Fibroblast of lung (primary cell): ENCODE measurements around the gene RUSC1. TPM values are rescaled to one million over a fixed set of nuclear protein-coding genes. Genes with fewer than 3 reads are reported as not detected.

Experiments used
- DNase-seq, 2 donors: peaks; one replicate each; pipeline versions ENCODE4 v3.0.0 to v3.0.0-alpha.2; 2010; ENCODE audit warnings: low read depth in 2 of 2
- H2AFZ ChIP-seq: 2 replicates; pipeline ENCODE4 v1.5.1; 2012; ENCODE audit warnings: low read length, control low read depth, inconsistent platforms
- H3K27ac ChIP-seq: 2 replicates; pipeline ENCODE4 v1.5.1; 2011; ENCODE audit warnings: low read length, control low read depth; ENCODE audit not compliant: insufficient read depth
- H3K27me3 ChIP-seq: 2 replicates; pipeline ENCODE4 v1.5.1; 2011; ENCODE audit warnings: mild to moderate bottlenecking, low read length; ENCODE audit not compliant: control insufficient read depth, insufficient read depth
- H3K36me3 ChIP-seq: 2 replicates; pipeline ENCODE4 v1.5.1; 2011; ENCODE audit warnings: low read length; ENCODE audit not compliant: control insufficient read depth, insufficient read depth
- H3K4me1 ChIP-seq: 2 replicates; pipeline ENCODE4 v1.5.1; 2011; ENCODE audit warnings: low read length; ENCODE audit not compliant: control insufficient read depth, insufficient read depth; ENCODE audit errors: extremely low read depth
- H3K4me2 ChIP-seq: 2 replicates; pipeline ENCODE4 v1.5.1; 2011; ENCODE audit warnings: low read length, control low read depth; ENCODE audit not compliant: insufficient read depth; ENCODE audit errors: extremely low read depth
- H3K4me3 ChIP-seq, 4 experiments: fragments of 200-600 bp in 1 of 4; sonication (generic) in 1 of 4; replicated peaks in 1 of 4; 2 replicates each; pipeline ENCODE4 v1.5.1; 2011 to 2016; ENCODE audit warnings: low read length in 4 of 4, low read depth in 3 of 4, mild to moderate bottlenecking in 3 of 4, control low read depth in 2 of 4, inconsistent platforms in 1 of 4, mixed read lengths in 1 of 4; ENCODE audit not compliant: insufficient read depth in 1 of 4; ENCODE audit errors: control extremely low read depth in 1 of 4
- H3K79me2 ChIP-seq: 2 replicates; pipeline ENCODE4 v1.5.1; 2012; ENCODE audit warnings: mild to moderate bottlenecking, low read length, inconsistent platforms; ENCODE audit not compliant: control insufficient read depth, insufficient read depth
- H3K9ac ChIP-seq: 2 replicates; pipeline ENCODE4 v1.5.1; 2011; ENCODE audit warnings: mild to moderate bottlenecking, low read length, control low read depth; ENCODE audit not compliant: insufficient read depth
- H3K9me3 ChIP-seq: 2 replicates; pipeline ENCODE4 v1.5.1; 2012; ENCODE audit warnings: low read depth, low read length; ENCODE audit not compliant: control insufficient read depth, insufficient read depth
- H4K20me1 ChIP-seq: 2 replicates; pipeline ENCODE4 v1.5.1; 2011; ENCODE audit warnings: low read length; ENCODE audit not compliant: control insufficient read depth, insufficient read depth; ENCODE audit errors: extremely low read depth
- CTCF ChIP-seq, 2 donors: IDR thresholded peaks in 1 of 2; conservative IDR thresholded peaks in 1 of 2; 1 replicate in 1 of 2; 2 replicates in 1 of 2; pipeline ENCODE4 v1.5.1; 2011 to 2012; ENCODE audit warnings: low read length in 2 of 2, control low read depth in 1 of 2, inconsistent platforms in 1 of 2, low read depth in 1 of 2, mild to moderate bottlenecking in 1 of 2
- EZH2 ChIP-seq: IDR thresholded peaks from 2 replicates; pipeline ENCODE4 v1.5.1; 2012; ENCODE audit warnings: low read length, control low read depth, mild to moderate bottlenecking; ENCODE audit errors: missing control alignments
- polyA plus RNA-seq, 2 donors: library from polyadenylated mRNA; depleted of rRNA in 1 of 2; stranded (reverse) in 1 of 2; unstranded in 1 of 2; fragments of >200 nt; gene quantifications; 2 replicates each; pipeline ENCODE4 v1.2.1, GENCODE V29; 2011 to 2012; ENCODE audit warnings: missing spikeins in 1 of 2
- total RNA-seq: library from RNA; depleted of rRNA; stranded (reverse); fragments of >200 nt; gene quantifications from 2 replicates; pipeline ENCODE4 v1.2.1, GENCODE V29; 2014

Gene RUSC1
- total and polyA plus RNA-seq, 2 donors (not counting 1 experiment from before 2014, with no cell fraction given), result 12.6 to 16.4 TPM

GRCh38 chr1:155342842-155343241, 22.1 kb downstream of the RUSC1 start:
- no peaks in the 10 kb centered on the region for H3K9me3 ChIP-seq
- no peaks in the 10 kb centered on the region for H4K20me1 ChIP-seq
- no peak overlapping the region for H2AFZ ChIP-seq
- no peak overlapping the region for H3K4me3 ChIP-seq
- H3K4me2 ChIP-seq, result no peak overlapping the region
- H3K79me2 ChIP-seq, result no peaks in the 10 kb centered on the region
- no peaks in the 10 kb centered on the region for H3K27me3 ChIP-seq
- H3K27ac ChIP-seq, result no peak overlapping the region
- no peak overlapping the region for H3K9ac ChIP-seq
- peaks cover 17% of the 10 kb centered on the region for H3K36me3 ChIP-seq
- H3K4me1 ChIP-seq, result no peaks in the 10 kb centered on the region
- DNase-seq, result no peak
- no peak for TF ChIP-seq CTCF (conservative IDR thresholded peaks at IDR 0.05 in 1 of 2, IDR thresholded peaks at IDR 0.05 in 1 of 2; ENCODE audit: low read depth in 1 of 2, low read length in 2 of 2)

GRCh38 chr1:155352631-155353030, 31.9 kb downstream of the RUSC1 start:
- Histone ChIP-seq H3K9me3 (no peaks in the 10 kb centered on the region), H2AFZ (no peak overlapping the region), H3K9ac (no peak overlapping the region), H3K79me2 (no peaks in the 10 kb centered on the region), H3K4me3 (no peak overlapping the region), H3K36me3 (peaks cover 4% of the 10 kb centered on the region), H3K4me2 (no peak overlapping the region), H3K27me3 (no peaks in the 10 kb centered on the region), H3K4me1 (no peaks in the 10 kb centered on the region), H4K20me1 (no peaks in the 10 kb centered on the region), H3K27ac (no peak overlapping the region)
- DNase-seq, result no peak
- TF ChIP-seq EZH2, result no peak
- no peak for TF ChIP-seq CTCF (conservative IDR thresholded peaks at IDR 0.05 in 1 of 2, IDR thresholded peaks at IDR 0.05 in 1 of 2; ENCODE audit: low read depth in 1 of 2, low read length in 2 of 2)

GRCh38 chr1:155360051-155360450, 39.4 kb downstream of the RUSC1 start:
- Histone ChIP-seq H3K79me2 (no peaks in the 10 kb centered on the region), H3K9ac (no peak overlapping the region), H3K27me3 (no peaks in the 10 kb centered on the region), H3K4me3 (no peak overlapping the region), H2AFZ (no peak overlapping the region), H3K4me1 (no peaks in the 10 kb centered on the region), H3K4me2 (no peak overlapping the region), H4K20me1 (no peaks in the 10 kb centered on the region), H3K36me3 (peaks cover 3% of the 10 kb centered on the region), H3K27ac (no peak overlapping the region), H3K9me3 (no peaks in the 10 kb centered on the region)
- TF ChIP-seq EZH2 (no peak), CTCF (conservative IDR thresholded peaks at IDR 0.05 in 1 of 2, IDR thresholded peaks at IDR 0.05 in 1 of 2; ENCODE audit: low read depth in 1 of 2, low read length in 2 of 2) (no peak)
- DNase-seq, result no peak
